GM19099 (cell line): ENCODE data around the gene APOH.

Experiments used
- POLR2A ChIP-seq: IDR thresholded peaks from 3 replicates; pipeline ENCODE4 v1.6.1; 2011; ENCODE audit warnings: low read depth; ENCODE audit not compliant: insufficient read length; ENCODE audit errors: extremely low read depth

The APOH gene

GRCh38 chr17:66220079-66220835 is 9.0 kb downstream of the APOH start:
- no peak for TF ChIP-seq POLR2A

- no peak for TF ChIP-seq POLR2A
These were observed 13.7 kb downstream of the APOH start for GRCh38 chr17:66215529-66215911.

- TF ChIP-seq POLR2A: no peak
These were observed 14.2 kb downstream of the APOH start for GRCh38 chr17:66214884-66215528.

GRCh38 chr17:66211047-66211810 is 18.0 kb downstream of the APOH start:
- no peak for TF ChIP-seq POLR2A

- no peak for TF ChIP-seq POLR2A
These were observed 19.0 kb downstream of the APOH start for GRCh38 chr17:66210208-66210574.

GRCh38 chr17:66207936-66208335 is 21.3 kb downstream of the APOH start:
- TF ChIP-seq POLR2A: no peak

GRCh38 chr17:66203274-66204015 is 25.8 kb downstream of the APOH start:
- TF ChIP-seq POLR2A: no peak

GRCh38 chr17:66200685-66201092 is 28.5 kb downstream of the APOH start:
- TF ChIP-seq POLR2A: no peak

GRCh38 chr17:66198242-66198641 is 31.0 kb downstream of the APOH start:
- no peak for TF ChIP-seq POLR2A

- TF ChIP-seq POLR2A: no peak
These were observed 36.9 kb downstream of the APOH start for GRCh38 chr17:66192378-66192687.

- no peak for TF ChIP-seq POLR2A
These were observed 37.4 kb downstream of the APOH start, which contains the start of gene CEP112 for GRCh38 chr17:66191593-66192377. CEP112 (minus strand) TSS chr17:66192133.

- TF ChIP-seq POLR2A: no peak
These were observed 38.2 kb downstream of the APOH start for GRCh38 chr17:66190738-66191592.

- TF ChIP-seq POLR2A: no peak
These were observed 41.5 kb downstream of the APOH start for GRCh38 chr17:66187718-66188117.

GRCh38 chr17:66185862-66186261 is 43.4 kb downstream of the APOH start:
- TF ChIP-seq POLR2A: no peak
